K562 (cell line): ENCODE data around the gene TTLL11. TPM values are rescaled to one million over a fixed set of nuclear protein-coding genes. Genes with fewer than 3 reads are reported as not detected.

Source experiments
- BCOR ChIP-seq: fragments of 450-650 bp; IDR thresholded peaks from 2 replicates; pipeline ENCODE4 v1.6.1; 2016
- CSDE1 ChIP-seq, 2 experiments: fragments of 450-650 bp; IDR thresholded peaks; 2 replicates each; pipeline ENCODE4 v1.6.1; 2016; ENCODE audit warnings: mild to moderate bottlenecking in 1 of 2
- EHMT2 ChIP-seq: fragments of 450-650 bp; IDR thresholded peaks from 2 replicates; pipeline ENCODE4 v1.6.1; 2018; ENCODE audit warnings: antibody characterized with exemption
- HDAC2 ChIP-seq: fragments of 450-650 bp; IDR thresholded peaks from 2 replicates; pipeline ENCODE4 v1.6.1; 2016; ENCODE audit warnings: mild to moderate bottlenecking
- MIER1 ChIP-seq: fragments of 450-650 bp; IDR thresholded peaks from 2 replicates; pipeline ENCODE4 v1.6.1; 2016; ENCODE audit warnings: antibody characterized with exemption, mild to moderate bottlenecking, low read depth
- MXI1 ChIP-seq: IDR thresholded peaks from 2 replicates; pipeline ENCODE4 v1.6.1; 2011; ENCODE audit warnings: low read depth, mild to moderate bottlenecking, improper control_type of control experiment, low read length
- NFRKB ChIP-seq: fragments of 450-650 bp; IDR thresholded peaks from 2 replicates; pipeline ENCODE4 v1.6.1; 2016; ENCODE audit warnings: low read depth
- PML ChIP-seq: IDR thresholded peaks from 2 replicates; pipeline ENCODE4 v1.6.1; 2012; ENCODE audit warnings: low read length, inconsistent platforms
- POLR2AphosphoS5 ChIP-seq: IDR thresholded peaks from 2 replicates; pipeline ENCODE4 v1.6.1; 2011; ENCODE audit warnings: mild to moderate bottlenecking, low read depth, low read length, moderate library complexity; ENCODE audit not compliant: control insufficient read depth, insufficient read depth
- SMAD2 ChIP-seq: fragments of 150-350 bp; IDR thresholded peaks from 2 replicates; pipeline ENCODE4 v1.6.1; 2014; ENCODE audit warnings: low read depth, mild to moderate bottlenecking, low read length
- SMC3 ChIP-seq: conservative IDR thresholded peaks from 2 replicates; pipeline ENCODE4 v1.6.1; 2011; ENCODE audit warnings: low read depth, low read length, improper control_type of control experiment; ENCODE audit not compliant: insufficient read depth
- STAT5B ChIP-seq: fragments of 250-450 bp; sonication (Bioruptor Pico); IDR thresholded peaks from 2 replicates; pipeline ENCODE4 v1.8.0; 2021; ENCODE audit warnings: mild to moderate bottlenecking, inconsistent platforms
- ZNF184 ChIP-seq: sonication (generic); formaldehyde crosslinking; IDR thresholded peaks from 2 replicates; pipeline ENCODE4 v1.5.0; 2020; ENCODE audit warnings: missing genetic modification reagents
- ZNF384 ChIP-seq: IDR thresholded peaks from 2 replicates; pipeline ENCODE4 v1.6.1; 2012; ENCODE audit warnings: low read depth, low read length, improper control_type of control experiment
- ZNF408 ChIP-seq: fragments of 250-450 bp; sonication (Bioruptor Pico); IDR thresholded peaks from 2 replicates; pipeline ENCODE4 v1.4.0; 2020; ENCODE audit warnings: low read depth, mild to moderate bottlenecking, moderate library complexity
- ZNF766 ChIP-seq: fragments of 200-800 bp; sonication (Bioruptor generic); conservative IDR thresholded peaks from 2 replicates; pipeline ENCODE4 v1.6.1; 2016; ENCODE audit warnings: missing genetic modification characterization, missing compliant biosample characterization
- polyA plus RNA-seq, 8 experiments: library from polyadenylated mRNA; depleted of rRNA in 4 of 8; stranded (reverse) in 5 of 8; unstranded in 3 of 8; fragments of >200 nt; fragmentation: Nextera tagmentation in 2 of 8; fragmentation: Illumina TruSeq in 1 of 8; extraction: Ambion mirVana in 2 of 8; extraction: Trizol in 1 of 8; gene quantifications; 2 replicates each; pipeline versions ENCODE4 v1.2.1 to v1.2.3, GENCODE V29; 2011 to 2014; ENCODE audit warnings: inconsistent platforms in 1 of 8, missing spikeins in 1 of 8
- total RNA-seq, 7 experiments: library from RNA; depleted of rRNA in 6 of 7; stranded (reverse); fragments of >200 nt in 6 of 7; fragmentation: Illumina TruSeq in 2 of 7; extraction: Trizol in 2 of 7; gene quantifications; 2 replicates each; pipeline versions ENCODE4 v1.2.1 to v1.2.3, GENCODE V29; 2011 to 2021; ENCODE audit warnings: low replicate concordance in 1 of 7
- TF ChIP-seq, protein P1 (sequence below), 3 experiments: IDR thresholded peaks in 2 of 3; conservative IDR thresholded peaks in 1 of 3; 2 replicates each; pipeline ENCODE4 v1.5.1; 2011 to 2012; ENCODE audit warnings: low read length in 3 of 3, mild to moderate bottlenecking in 3 of 3, control low read depth in 2 of 3, improper control_type of control experiment in 1 of 3, inconsistent platforms in 1 of 3, low read depth in 1 of 3, mixed read lengths in 1 of 3, moderate library complexity in 1 of 3; ENCODE audit not compliant: insufficient read depth in 2 of 3
- TF ChIP-seq, protein P2 (sequence below): sonication (generic); formaldehyde crosslinking; IDR thresholded peaks from 2 replicates; pipeline ENCODE4 v1.8.1; 2022; ENCODE audit warnings: missing genetic modification reagents
- TF ChIP-seq, protein P3 (sequence below): fragments of 450-650 bp; formaldehyde crosslinking; IDR thresholded peaks from 2 replicates; pipeline ENCODE4 v1.4.0; 2022; ENCODE audit warnings: mild to moderate bottlenecking, moderate library complexity
- TF ChIP-seq, protein P4 (sequence below): sonication (generic); formaldehyde crosslinking; IDR thresholded peaks from 2 replicates; pipeline ENCODE4 v1.8.0; 2022; ENCODE audit warnings: mild to moderate bottlenecking, missing genetic modification reagents
- TF ChIP-seq, protein P5 (sequence below): sonication (generic); formaldehyde crosslinking; IDR thresholded peaks from 2 replicates; pipeline ENCODE4 v1.8.1; 2023; ENCODE audit warnings: mild to moderate bottlenecking, missing genetic modification reagents

TTLL11 gene
- total and polyA plus RNA-seq, 9 of the 15 experiments (the other 6 are each of a cell fraction or from before 2014, with no cell fraction given) = 0.83 to 4.4 (median 2.7) TPM

DNA sequence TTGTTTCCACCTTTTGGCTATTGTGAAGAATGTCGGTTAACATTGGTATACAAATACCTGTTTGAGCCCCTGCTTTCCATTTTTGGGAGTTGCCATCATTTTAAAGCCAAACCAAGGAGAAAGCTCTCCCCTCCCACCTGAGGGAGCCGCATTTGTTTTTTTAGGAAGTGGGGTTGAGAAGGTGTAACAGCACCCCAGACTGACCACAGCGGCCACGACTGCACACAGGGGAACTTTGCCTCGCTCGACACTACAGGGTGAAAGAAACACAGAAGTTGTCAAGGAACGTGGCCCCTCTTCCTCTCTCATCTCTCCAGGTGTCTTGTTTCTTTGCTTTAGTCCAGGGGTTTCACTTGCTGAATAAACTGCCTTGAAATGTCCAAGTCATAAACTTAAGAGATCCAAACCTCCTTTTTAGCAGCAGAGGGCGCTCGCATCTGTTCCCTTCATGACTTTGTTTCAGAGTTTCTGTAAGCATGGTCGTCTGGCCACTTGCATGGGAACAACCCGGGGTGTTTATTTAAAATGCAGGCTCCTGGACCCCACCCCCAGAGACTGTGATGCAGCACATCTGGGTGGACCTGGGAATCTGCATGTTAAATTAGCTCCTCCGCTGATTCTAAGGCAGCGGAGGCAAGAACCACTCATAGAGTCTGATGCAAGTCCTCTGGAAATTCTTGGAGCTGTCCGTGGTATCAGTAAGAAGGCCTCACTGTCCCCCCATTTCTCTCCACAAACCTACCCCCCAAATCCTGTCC, 2.1 kb upstream of the TTLL11 start (continued):
- TF ChIP-seq, protein P1, sequence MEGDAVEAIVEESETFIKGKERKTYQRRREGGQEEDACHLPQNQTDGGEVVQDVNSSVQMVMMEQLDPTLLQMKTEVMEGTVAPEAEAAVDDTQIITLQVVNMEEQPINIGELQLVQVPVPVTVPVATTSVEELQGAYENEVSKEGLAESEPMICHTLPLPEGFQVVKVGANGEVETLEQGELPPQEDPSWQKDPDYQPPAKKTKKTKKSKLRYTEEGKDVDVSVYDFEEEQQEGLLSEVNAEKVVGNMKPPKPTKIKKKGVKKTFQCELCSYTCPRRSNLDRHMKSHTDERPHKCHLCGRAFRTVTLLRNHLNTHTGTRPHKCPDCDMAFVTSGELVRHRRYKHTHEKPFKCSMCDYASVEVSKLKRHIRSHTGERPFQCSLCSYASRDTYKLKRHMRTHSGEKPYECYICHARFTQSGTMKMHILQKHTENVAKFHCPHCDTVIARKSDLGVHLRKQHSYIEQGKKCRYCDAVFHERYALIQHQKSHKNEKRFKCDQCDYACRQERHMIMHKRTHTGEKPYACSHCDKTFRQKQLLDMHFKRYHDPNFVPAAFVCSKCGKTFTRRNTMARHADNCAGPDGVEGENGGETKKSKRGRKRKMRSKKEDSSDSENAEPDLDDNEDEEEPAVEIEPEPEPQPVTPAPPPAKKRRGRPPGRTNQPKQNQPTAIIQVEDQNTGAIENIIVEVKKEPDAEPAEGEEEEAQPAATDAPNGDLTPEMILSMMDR (IDR thresholded peaks at IDR 0.05 in 2 of 3, conservative IDR thresholded peaks at IDR 0.05 in 1 of 3; ENCODE audit: insufficient read depth in 2 of 3, low read depth in 1 of 3, low read length in 3 of 3) = peak; percentile 68 to 85 (median 71)
- TF ChIP-seq HDAC2 (peak; percentile 68; the same call in 1 of the 2 replicates), SMAD2 (no peak), BCOR (no peak), STAT5B (no peak), PML (no peak), CSDE1 (IDR thresholded peaks at IDR 0.05) (no peak), EHMT2 (peak; percentile 94), POLR2AphosphoS5 (no peak), SMC3 (peak; percentile 38; the same call in 1 of the 2 replicates), ZNF184 (no peak), ZNF408 (CRISPR knock-in tag) (no peak), MIER1 (peak; percentile 93), ZNF766 (peak; percentile 71), ZNF384 (0 out of 2 replicates have a peak, but pooled peaks have one; percentile 8), MXI1 (no peak), NFRKB (no peak)
- TF ChIP-seq, protein P2, sequence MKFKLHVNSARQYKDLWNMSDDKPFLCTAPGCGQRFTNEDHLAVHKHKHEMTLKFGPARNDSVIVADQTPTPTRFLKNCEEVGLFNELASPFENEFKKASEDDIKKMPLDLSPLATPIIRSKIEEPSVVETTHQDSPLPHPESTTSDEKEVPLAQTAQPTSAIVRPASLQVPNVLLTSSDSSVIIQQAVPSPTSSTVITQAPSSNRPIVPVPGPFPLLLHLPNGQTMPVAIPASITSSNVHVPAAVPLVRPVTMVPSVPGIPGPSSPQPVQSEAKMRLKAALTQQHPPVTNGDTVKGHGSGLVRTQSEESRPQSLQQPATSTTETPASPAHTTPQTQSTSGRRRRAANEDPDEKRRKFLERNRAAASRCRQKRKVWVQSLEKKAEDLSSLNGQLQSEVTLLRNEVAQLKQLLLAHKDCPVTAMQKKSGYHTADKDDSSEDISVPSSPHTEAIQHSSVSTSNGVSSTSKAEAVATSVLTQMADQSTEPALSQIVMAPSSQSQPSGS (CRISPR knock-in tag) = no peak
- TF ChIP-seq, protein P3, sequence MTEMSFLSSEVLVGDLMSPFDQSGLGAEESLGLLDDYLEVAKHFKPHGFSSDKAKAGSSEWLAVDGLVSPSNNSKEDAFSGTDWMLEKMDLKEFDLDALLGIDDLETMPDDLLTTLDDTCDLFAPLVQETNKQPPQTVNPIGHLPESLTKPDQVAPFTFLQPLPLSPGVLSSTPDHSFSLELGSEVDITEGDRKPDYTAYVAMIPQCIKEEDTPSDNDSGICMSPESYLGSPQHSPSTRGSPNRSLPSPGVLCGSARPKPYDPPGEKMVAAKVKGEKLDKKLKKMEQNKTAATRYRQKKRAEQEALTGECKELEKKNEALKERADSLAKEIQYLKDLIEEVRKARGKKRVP (CRISPR knock-in tag) = 0 out of 2 replicates have a peak, but pooled peaks have one; percentile 22
- TF ChIP-seq, protein P4, sequence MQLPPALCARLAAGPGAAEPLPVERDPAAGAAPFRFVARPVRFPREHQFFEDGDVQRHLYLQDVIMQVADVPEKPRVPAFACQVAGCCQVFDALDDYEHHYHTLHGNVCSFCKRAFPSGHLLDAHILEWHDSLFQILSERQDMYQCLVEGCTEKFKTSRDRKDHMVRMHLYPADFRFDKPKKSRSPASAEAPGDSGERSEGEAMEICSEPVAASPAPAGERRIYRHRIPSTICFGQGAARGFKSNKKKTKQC = 0 out of 2 replicates have a peak, but pooled peaks have one; percentile 44
- TF ChIP-seq, protein P5, sequence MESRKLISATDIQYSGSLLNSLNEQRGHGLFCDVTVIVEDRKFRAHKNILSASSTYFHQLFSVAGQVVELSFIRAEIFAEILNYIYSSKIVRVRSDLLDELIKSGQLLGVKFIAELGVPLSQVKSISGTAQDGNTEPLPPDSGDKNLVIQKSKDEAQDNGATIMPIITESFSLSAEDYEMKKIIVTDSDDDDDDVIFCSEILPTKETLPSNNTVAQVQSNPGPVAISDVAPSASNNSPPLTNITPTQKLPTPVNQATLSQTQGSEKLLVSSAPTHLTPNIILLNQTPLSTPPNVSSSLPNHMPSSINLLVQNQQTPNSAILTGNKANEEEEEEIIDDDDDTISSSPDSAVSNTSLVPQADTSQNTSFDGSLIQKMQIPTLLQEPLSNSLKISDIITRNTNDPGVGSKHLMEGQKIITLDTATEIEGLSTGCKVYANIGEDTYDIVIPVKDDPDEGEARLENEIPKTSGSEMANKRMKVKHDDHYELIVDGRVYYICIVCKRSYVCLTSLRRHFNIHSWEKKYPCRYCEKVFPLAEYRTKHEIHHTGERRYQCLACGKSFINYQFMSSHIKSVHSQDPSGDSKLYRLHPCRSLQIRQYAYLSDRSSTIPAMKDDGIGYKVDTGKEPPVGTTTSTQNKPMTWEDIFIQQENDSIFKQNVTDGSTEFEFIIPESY (CRISPR knock-in tag) = peak; percentile 53
